Measurements from ENCODE around the gene TMPRSS2. TPM values are rescaled to one million over a fixed set of nuclear protein-coding genes. Genes with fewer than 3 reads are reported as not detected.

Gene TMPRSS2
- total and polyA plus RNA-seq, 7 donors: 0.03 to 0.15 (median 0.10) TPM; not detected in 3

GRCh38 chr21:41479686-41480085 is 28.3 kb downstream of the TMPRSS2 start:
- Histone ChIP-seq H3K27ac (no peak overlapping the region), H3K4me3 (no peak overlapping the region), H3K27me3 (ENCODE audit: insufficient read depth in 3 of 3, low read length in 2 of 3) (peaks cover 0 to 2% (median 0%) of the 10 kb centered on the region in 3 donors), H3K4me1 (no peaks in the 10 kb centered on the region), H3K36me3 (ENCODE audit: insufficient read depth in 1 of 2, low read depth in 1 of 2) (no peaks in the 10 kb centered on the region), H3K9me3 (no peaks in the 10 kb centered on the region)
- no peak for ATAC-seq
- 49 to 51% (median 50%) methylated on average over 8 of the region's 8 CpGs for WGBS, 3 donors
- intact Hi-C loops (cut with DNase I): no loop called here
- no peak for DNase-seq
- no peak for TF ChIP-seq CTCF (IDR thresholded peaks at IDR 0.05)

DNA sequence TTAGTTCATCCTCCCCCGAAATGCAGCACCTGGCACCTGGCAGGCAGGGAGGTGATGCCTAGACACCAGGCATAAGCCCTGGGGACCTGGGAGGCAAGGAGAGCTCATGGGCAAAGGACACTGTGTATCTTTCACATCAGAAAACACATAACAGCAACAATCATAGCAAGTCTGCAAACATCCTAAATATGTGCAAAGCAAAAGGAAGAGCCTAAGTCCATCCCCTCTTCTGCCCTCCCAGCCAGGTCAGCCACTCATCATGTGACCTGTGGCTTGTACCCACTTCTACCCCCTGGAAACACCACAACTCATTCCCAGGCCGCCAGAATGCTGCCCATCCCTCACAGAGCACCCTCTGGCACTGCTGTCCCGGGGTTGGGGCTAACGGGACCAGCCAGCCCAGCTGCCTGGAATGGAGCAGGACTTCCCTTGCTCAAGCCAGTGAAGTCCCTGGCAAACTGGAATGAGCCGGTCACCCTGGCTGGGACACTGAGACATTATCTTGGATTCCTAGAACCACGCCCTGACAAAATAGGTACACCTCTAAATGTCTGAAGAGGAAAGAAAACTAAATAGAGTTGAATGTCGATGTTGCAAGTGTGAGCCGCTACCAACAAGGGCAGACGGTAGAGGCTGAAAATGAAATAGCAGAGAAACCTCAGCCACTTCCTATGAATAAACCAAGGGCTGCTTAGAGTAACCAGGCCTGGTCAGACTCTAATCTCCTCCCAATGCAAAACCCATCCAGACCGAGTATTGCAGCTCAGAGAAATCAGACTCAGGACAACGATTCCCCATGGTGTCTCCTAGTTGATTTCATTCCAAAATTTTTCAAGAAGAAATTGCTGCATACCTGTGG is 29.4 kb downstream of the TMPRSS2 start:
- ATAC-seq: no peak
- H3K27me3 ChIP-seq (ENCODE audit: insufficient read depth in 3 of 3, low read length in 2 of 3): peaks cover 0 to 2% (median 0%) of the 10 kb centered on the region in 3 donors

DNA sequence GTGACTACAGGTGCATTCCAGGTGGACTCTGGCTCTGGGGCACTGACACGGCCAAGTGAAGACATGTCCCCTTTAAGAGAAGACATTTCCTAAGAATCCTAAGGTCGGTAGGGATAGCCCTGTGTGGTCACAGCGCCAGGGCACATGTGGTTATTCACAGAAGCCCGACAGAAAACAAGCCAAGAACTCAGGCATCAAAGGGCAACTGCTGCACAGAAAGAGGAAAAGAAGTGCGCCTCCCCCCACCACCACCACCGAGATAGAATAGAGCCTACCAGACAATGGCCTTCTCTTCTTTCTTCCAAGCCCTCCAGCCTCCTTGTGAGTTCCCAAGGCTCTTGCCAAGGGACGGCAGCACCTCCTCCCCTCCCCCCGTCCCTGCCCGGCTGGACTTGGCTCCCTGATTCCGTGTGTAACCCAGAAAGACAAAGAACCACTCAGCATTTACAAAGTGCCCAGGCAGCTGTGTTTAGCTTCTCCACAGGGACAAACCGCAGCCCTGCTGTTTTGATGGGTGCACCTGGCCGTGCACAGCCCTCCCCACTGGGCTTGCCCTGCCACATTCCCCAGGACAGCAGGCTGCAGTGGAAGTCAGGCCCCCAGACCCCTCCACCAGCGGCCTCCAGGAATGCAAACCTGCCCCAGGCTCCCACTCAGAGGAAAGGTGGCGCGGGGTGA is 30.2 kb downstream of the TMPRSS2 start:
- TF ChIP-seq CTCF (IDR thresholded peaks at IDR 0.05): no peak
- Histone ChIP-seq H3K27me3 (ENCODE audit: insufficient read depth in 3 of 3, low read length in 2 of 3) (peaks cover 0 to under 1% (median under 1%) of the 10 kb centered on the region in 3 donors), H3K4me3 (no peak overlapping the region), H3K4me1 (no peaks in the 10 kb centered on the region), H3K9me3 (no peaks in the 10 kb centered on the region), H3K36me3 (ENCODE audit: insufficient read depth in 1 of 2, low read depth in 1 of 2) (no peaks in the 10 kb centered on the region), H3K27ac (no peak overlapping the region)
- WGBS, 3 donors: 16 to 21% (median 20%) methylated on average over 15 of the region's 15 CpGs
- DNase-seq (no peak), ATAC-seq (no peak)
- intact Hi-C loops (cut with DNase I): no loop called here

More for the DNA sequence above, 29.4 kb downstream of the TMPRSS2 start:
- Histone ChIP-seq H3K4me1 (no peaks in the 10 kb centered on the region), H3K9me3 (no peaks in the 10 kb centered on the region), H3K27ac (no peak overlapping the region), H3K4me3 (no peak overlapping the region), H3K36me3 (ENCODE audit: insufficient read depth in 1 of 2, low read depth in 1 of 2) (no peaks in the 10 kb centered on the region)
- intact Hi-C loops (cut with DNase I): no loop called here
- 55 to 61% (median 59%) methylated on average over 11 of the region's 11 CpGs for WGBS, 3 donors
- TF ChIP-seq CTCF (IDR thresholded peaks at IDR 0.05): no peak
- no peak for DNase-seq

GRCh38 chr21:41475714-41476420 is 32.1 kb downstream of the TMPRSS2 start:
- no peaks in the 10 kb centered on the region for H3K4me1 ChIP-seq
- no peaks in the 10 kb centered on the region for H3K36me3 ChIP-seq (ENCODE audit: insufficient read depth in 1 of 2, low read depth in 1 of 2)
- DNase-seq (no peak), ATAC-seq (no peak)
- H3K27me3 ChIP-seq (ENCODE audit: insufficient read depth in 3 of 3, low read length in 2 of 3): peaks cover 0 to 14% (median 0%) of the 10 kb centered on the region in 3 donors
- intact Hi-C loops (cut with DNase I): no loop called here
- H3K4me3 ChIP-seq: no peak overlapping the region
- 71 to 84% (median 73%) methylated on average over 14 to 15 of the region's 15 CpGs for WGBS, 3 donors
- no peak overlapping the region for H3K27ac ChIP-seq
- H3K9me3 ChIP-seq: no peaks in the 10 kb centered on the region
- TF ChIP-seq CTCF (IDR thresholded peaks at IDR 0.05): no peak

All from psoas muscle (tissue), 8 donors.